Chondrocyte (in vitro differentiated cells): ENCODE data around the gene ALG2. TPM values are rescaled to one million over a fixed set of nuclear protein-coding genes. Genes with fewer than 3 reads are reported as not detected.

Experiments used
- DNase-seq: peaks from one replicate; pipeline ENCODE4 v3.0.0; 2021; ENCODE audit warnings: mixed read lengths, low spot score
- H3K27ac Mint-ChIP-seq: one replicate; pipeline ENCODE4 v1.8.0; 2021; ENCODE audit warnings: mild to moderate bottlenecking, moderate library complexity, mixed read lengths; ENCODE audit not compliant: unreplicated experiment
- H3K27me3 Mint-ChIP-seq: 2 replicates; pipeline ENCODE4 v1.8.0; 2021; ENCODE audit warnings: low read depth, mixed read lengths
- H3K36me3 Mint-ChIP-seq: 2 replicates; pipeline ENCODE4 v1.8.0; 2021; ENCODE audit warnings: low read depth, mixed read lengths
- H3K4me1 Mint-ChIP-seq: 2 replicates; pipeline ENCODE4 v1.8.0; 2021; ENCODE audit warnings: low read depth, mild to moderate bottlenecking, mixed read lengths
- H3K4me3 Mint-ChIP-seq: one replicate; pipeline ENCODE4 v1.8.0; 2021; ENCODE audit warnings: mild to moderate bottlenecking, moderate library complexity, mixed read lengths; ENCODE audit not compliant: unreplicated experiment
- H3K9me3 Mint-ChIP-seq: 2 replicates; pipeline ENCODE4 v1.8.0; 2021; ENCODE audit warnings: low read depth, mixed read lengths
- CTCF ChIP-seq: fragments of 200-600 bp; sonication (generic); IDR thresholded peaks from 2 replicates; pipeline ENCODE4 v1.5.0; 2021; ENCODE audit warnings: antibody characterized with exemption, mild to moderate bottlenecking, moderate library complexity
- total RNA-seq: library from RNA; stranded (reverse); gene quantifications from 3 replicates; pipeline ENCODE4 v1.2.1, GENCODE V29; 2021

Gene ALG2
- total RNA-seq, 1 donor from 2014 or later, result 33.9 TPM

GRCh38 chr9:99193466-99193821 is 28.3 kb downstream of the ALG2 start:
- DNase-seq, result no peak
- Mint-ChIP-seq H3K36me3 (no peaks in the 10 kb centered on the region), H3K4me3 (no peak overlapping the region), H3K27me3 (peaks cover 7% of the 10 kb centered on the region), H3K27ac (no peak overlapping the region), H3K9me3 (peaks cover 4% of the 10 kb centered on the region), H3K4me1 (no peaks in the 10 kb centered on the region)
- no peak for TF ChIP-seq CTCF

- Mint-ChIP-seq H3K27ac (no peak overlapping the region), H3K9me3 (peaks cover 4% of the 10 kb centered on the region), H3K27me3 (peaks cover 10% of the 10 kb centered on the region), H3K36me3 (no peaks in the 10 kb centered on the region), H3K4me1 (no peaks in the 10 kb centered on the region), H3K4me3 (no peak overlapping the region)
- TF ChIP-seq CTCF, result peak; percentile 23
- no peak for DNase-seq
Measured at GRCh38 chr9:99192786-99193465, 28.8 kb downstream of the ALG2 start.

- H3K27ac Mint-ChIP-seq, result no peak overlapping the region
- H3K36me3 Mint-ChIP-seq, result no peaks in the 10 kb centered on the region
- H3K4me3 Mint-ChIP-seq, result no peak overlapping the region
- DNase-seq, result no peak
- TF ChIP-seq CTCF, result no peak
- H3K9me3 Mint-ChIP-seq, result peaks cover 4% of the 10 kb centered on the region
- H3K4me1 Mint-ChIP-seq, result no peaks in the 10 kb centered on the region
- peaks cover 10% of the 10 kb centered on the region for H3K27me3 Mint-ChIP-seq
Measured at GRCh38 chr9:99190597-99191283, 31.0 kb downstream of the ALG2 start.

- no peak for TF ChIP-seq CTCF
- no peak overlapping the region for H3K27ac Mint-ChIP-seq
- H3K9me3 Mint-ChIP-seq, result peaks cover 4% of the 10 kb centered on the region
- no peaks in the 10 kb centered on the region for H3K4me1 Mint-ChIP-seq
- no peak overlapping the region for H3K4me3 Mint-ChIP-seq
- H3K27me3 Mint-ChIP-seq, result peaks cover 10% of the 10 kb centered on the region
- no peak for DNase-seq
- no peaks in the 10 kb centered on the region for H3K36me3 Mint-ChIP-seq
Measured at GRCh38 chr9:99189887-99190596, 31.7 kb downstream of the ALG2 start.

- no peak overlapping the region for H3K27ac Mint-ChIP-seq
- H3K9me3 Mint-ChIP-seq, result no peaks in the 10 kb centered on the region
Measured at GRCh38 chr9:99189186-99189585, 32.6 kb downstream of the ALG2 start.

More at GRCh38 chr9:99189186-99189585, 32.6 kb downstream of the ALG2 start:
- Mint-ChIP-seq H3K36me3 (no peaks in the 10 kb centered on the region), H3K27me3 (peaks cover 10% of the 10 kb centered on the region), H3K4me3 (no peak overlapping the region), H3K4me1 (peaks cover 6% of the 10 kb centered on the region)
- no peak for TF ChIP-seq CTCF
- DNase-seq, result no peak
